Thymus (tissue), 11 donors: ENCODE results near the gene ZACN. TPM values are rescaled to one million over a fixed set of nuclear protein-coding genes. Genes with fewer than 3 reads are reported as not detected.

Experiments used
- DNase-seq, 9 donors: peaks; one replicate each; pipeline ENCODE4 v3.0.0-alpha.2; 2013; ENCODE audit warnings: low spot score in 9 of 9, low read depth in 6 of 9, missing footprints in 1 of 9
- H3K27ac ChIP-seq, 2 donors: one replicate each; pipeline ENCODE4 v1.5.1; 2013; ENCODE audit warnings: control low read depth in 1 of 2, low read depth in 1 of 2, low read length in 1 of 2, mild to moderate bottlenecking in 1 of 2, moderate library complexity in 1 of 2
- H3K27me3 ChIP-seq, 2 donors: one replicate each; pipeline ENCODE4 v1.5.1; 2013; ENCODE audit warnings: low read length in 1 of 2; ENCODE audit not compliant: control insufficient read depth in 2 of 2, insufficient read depth in 1 of 2
- H3K36me3 ChIP-seq, 2 donors: one replicate each; pipeline ENCODE4 v1.5.1; 2013; ENCODE audit warnings: low read length in 1 of 2, mild to moderate bottlenecking in 1 of 2, moderate library complexity in 1 of 2; ENCODE audit not compliant: control insufficient read depth in 2 of 2, insufficient read depth in 2 of 2
- H3K4me1 ChIP-seq, 2 donors: one replicate each; pipeline ENCODE4 v1.5.1; 2013; ENCODE audit warnings: low read length in 2 of 2; ENCODE audit not compliant: control insufficient read depth in 2 of 2, insufficient read depth in 2 of 2
- H3K4me3 ChIP-seq, 2 donors: one replicate each; pipeline ENCODE4 v1.5.1; 2013; ENCODE audit warnings: low read length in 2 of 2, control low read depth in 1 of 2, mild to moderate bottlenecking in 1 of 2
- H3K9me3 ChIP-seq, 2 donors: one replicate each; pipeline ENCODE4 v1.5.1; 2013; ENCODE audit warnings: low read length in 1 of 2, mild to moderate bottlenecking in 1 of 2; ENCODE audit not compliant: control insufficient read depth in 2 of 2, insufficient read depth in 1 of 2
- WGBS: extraction: QIAGEN DNeasy Blood & Tissue Kit; methylation state at CpG from one replicate; pipeline ENCODE4 v1.1.7; 2013; 5-methylcytosine and 5-hydroxymethylcytosine counted together
- polyA plus RNA-seq: library from polyadenylated mRNA; stranded (reverse); fragments of 200-250 nt; gene quantifications from one replicate; pipeline ENCODE4 v1.2.3, GENCODE V29; 2013
- total RNA-seq: library from RNA; stranded (reverse); fragments of 120-200 nt; gene quantifications from one replicate; pipeline ENCODE4 v1.2.4, GENCODE V29; 2013
- donor health status: healthy.

Gene ZACN
- total and polyA plus RNA-seq, 2 donors: 1.5 to 10.3 TPM

- Histone ChIP-seq H3K4me3 (peak overlapping the region; percentile 66 to 73), H3K36me3 (peaks cover 9 to 19% of the 10 kb centered on the region in 2 donors), H3K27ac (peak overlapping the region; percentile 27 to 44), H3K9me3 (peaks cover 0 to 7% of the 10 kb centered on the region in 2 donors), H3K27me3 (peaks cover 32 to 38% of the 10 kb centered on the region in 2 donors), H3K4me1 (peaks cover 14 to 27% of the 10 kb centered on the region in 2 donors)
- 26% methylated on average over 15 of the region's 15 CpGs for WGBS
- peak in 1 of 9 donors; percentile 45 for DNase-seq
These were observed 7.3 kb upstream of the ZACN start for GRCh38 chr17:76071531-76072147.

DNA sequence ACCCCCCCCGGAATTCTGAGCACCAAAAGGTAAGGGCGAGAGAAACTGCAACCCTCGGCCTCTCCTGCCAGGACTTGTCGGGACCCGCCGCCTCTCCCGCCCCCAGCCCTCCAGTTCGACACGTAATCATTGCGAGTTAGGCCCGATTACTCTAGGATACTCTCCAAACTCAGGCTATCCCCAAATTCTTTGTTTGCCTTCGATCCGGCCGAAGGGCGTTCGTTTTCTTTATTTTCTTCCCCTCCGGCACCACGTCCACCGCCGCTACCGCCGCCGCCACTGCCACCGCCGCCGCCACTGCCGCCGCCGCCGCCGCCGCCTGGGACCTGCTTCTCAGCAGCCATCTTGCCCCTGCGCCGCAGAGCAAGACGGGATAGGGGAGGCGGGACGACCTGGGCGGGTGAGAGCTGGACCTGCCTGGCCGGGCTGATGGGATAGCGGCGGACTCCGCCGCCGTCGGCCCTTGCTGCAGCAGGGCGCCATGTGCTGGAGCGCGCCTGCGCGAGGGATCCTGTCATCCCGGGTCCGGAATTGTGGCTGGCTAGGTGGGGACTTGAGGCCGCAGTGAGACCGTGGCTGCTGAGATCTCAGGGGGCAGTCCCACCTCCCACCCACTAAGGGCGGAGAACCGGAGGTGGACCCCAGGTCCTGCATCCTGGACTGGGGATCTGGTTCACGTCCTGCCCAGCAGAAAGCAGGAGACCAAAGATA is 6.7 kb upstream of the ZACN start, which contains the start of gene SRP68:
Gene SRP68 (minus strand): TSS at position 370 of the 711 bp plus-strand sequence. CDS start 26 bp downstream, at position 344.
- H3K27me3 ChIP-seq: peaks cover 38 to 45% of the 10 kb centered on the region in 2 donors
- peak within 1 kb of the TSS; percentile 27 to 44 for H3K27ac ChIP-seq
- under 1% methylated on average over 57 of the region's 57 CpGs for WGBS
- H3K4me3 ChIP-seq: peak within 1 kb of the TSS; percentile 66 to 73
- DNase-seq: peak in 8 of 9 donors; percentile 50 to 82 (median 66)
- H3K36me3 ChIP-seq: peaks cover 9 to 13% of the 10 kb centered on the region in 2 donors
- H3K4me1 ChIP-seq: peaks cover 18 to 33% of the 10 kb centered on the region in 2 donors
- H3K9me3 ChIP-seq: peaks cover 0 to 7% of the 10 kb centered on the region in 2 donors

GRCh38 chr17:76074390-76075363 is 4.3 kb upstream of the ZACN start, which contains the start of gene GALR2:
Gene GALR2 (plus strand): TSS chr17:76074781. CDS start chr17:76074884, 103 bp downstream.
- Histone ChIP-seq H3K27ac (no peak within 1 kb of the TSS), H3K36me3 (peaks cover 2 to 3% of the 10 kb centered on the region in 2 donors), H3K9me3 (peaks cover 0 to 7% of the 10 kb centered on the region in 2 donors), H3K4me3 (no peak within 1 kb of the TSS), H3K4me1 (peaks cover 24 to 57% of the 10 kb centered on the region in 2 donors), H3K27me3 (peaks cover 52 to 69% of the 10 kb centered on the region in 2 donors)
- 7% methylated on average over 92 of the region's 92 CpGs for WGBS
- no peak for DNase-seq

GRCh38 chr17:76075364-76076145 is 3.4 kb upstream of the ZACN start:
- peaks cover 55 to 78% of the 10 kb centered on the region in 2 donors for H3K27me3 ChIP-seq
- H3K36me3 ChIP-seq: no peaks in the 10 kb centered on the region
- no peak overlapping the region for H3K4me3 ChIP-seq
- H3K9me3 ChIP-seq: peaks cover 1 to 7% of the 10 kb centered on the region in 2 donors
- no peak overlapping the region for H3K27ac ChIP-seq
- 9% methylated on average over 48 of the region's 48 CpGs for WGBS
- H3K4me1 ChIP-seq: peaks cover 27 to 66% of the 10 kb centered on the region in 2 donors
- no peak for DNase-seq

GRCh38 chr17:76076146-76076764 is 2.7 kb upstream of the ZACN start:
- DNase-seq: no peak
- Histone ChIP-seq H3K27ac (no peak overlapping the region), H3K36me3 (no peaks in the 10 kb centered on the region), H3K9me3 (peaks cover 1 to 7% of the 10 kb centered on the region in 2 donors), H3K4me3 (peak overlapping the region in 1 of 2 donors; percentile 38), H3K4me1 (peaks cover 24 to 66% of the 10 kb centered on the region in 2 donors), H3K27me3 (peaks cover 55 to 79% of the 10 kb centered on the region in 2 donors)
- WGBS: 7% methylated on average over 41 of the region's 41 CpGs

DNA sequence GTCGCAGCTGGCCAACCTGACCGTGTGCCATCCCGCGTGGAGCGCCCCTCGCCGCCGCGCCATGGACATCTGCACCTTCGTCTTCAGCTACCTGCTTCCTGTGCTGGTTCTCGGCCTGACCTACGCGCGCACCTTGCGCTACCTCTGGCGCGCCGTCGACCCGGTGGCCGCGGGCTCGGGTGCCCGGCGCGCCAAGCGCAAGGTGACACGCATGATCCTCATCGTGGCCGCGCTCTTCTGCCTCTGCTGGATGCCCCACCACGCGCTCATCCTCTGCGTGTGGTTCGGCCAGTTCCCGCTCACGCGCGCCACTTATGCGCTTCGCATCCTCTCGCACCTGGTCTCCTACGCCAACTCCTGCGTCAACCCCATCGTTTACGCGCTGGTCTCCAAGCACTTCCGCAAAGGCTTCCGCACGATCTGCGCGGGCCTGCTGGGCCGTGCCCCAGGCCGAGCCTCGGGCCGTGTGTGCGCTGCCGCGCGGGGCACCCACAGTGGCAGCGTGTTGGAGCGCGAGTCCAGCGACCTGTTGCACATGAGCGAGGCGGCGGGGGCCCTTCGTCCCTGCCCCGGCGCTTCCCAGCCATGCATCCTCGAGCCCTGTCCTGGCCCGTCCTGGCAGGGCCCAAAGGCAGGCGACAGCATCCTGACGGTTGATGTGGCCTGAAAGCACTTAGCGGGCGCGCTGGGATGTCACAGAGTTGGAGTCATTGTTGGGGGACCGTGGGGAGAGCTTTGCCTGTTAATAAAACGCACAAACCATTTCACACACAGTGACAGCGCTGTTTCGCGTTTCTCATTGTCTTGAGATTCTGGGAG is 2.0 kb upstream of the ZACN start:
- 6% methylated on average over 82 of the region's 82 CpGs for WGBS
- DNase-seq: peak in 4 of 9 donors; percentile 53 to 80 (median 62)
- Histone ChIP-seq H3K9me3 (peaks cover 1 to 7% of the 10 kb centered on the region in 2 donors), H3K4me1 (peaks cover 24 to 66% of the 10 kb centered on the region in 2 donors), H3K4me3 (peak overlapping the region in 1 of 2 donors; percentile 38), H3K27ac (no peak overlapping the region), H3K36me3 (peaks cover 4 to 5% of the 10 kb centered on the region in 2 donors), H3K27me3 (peaks cover 55 to 79% of the 10 kb centered on the region in 2 donors)

DNA sequence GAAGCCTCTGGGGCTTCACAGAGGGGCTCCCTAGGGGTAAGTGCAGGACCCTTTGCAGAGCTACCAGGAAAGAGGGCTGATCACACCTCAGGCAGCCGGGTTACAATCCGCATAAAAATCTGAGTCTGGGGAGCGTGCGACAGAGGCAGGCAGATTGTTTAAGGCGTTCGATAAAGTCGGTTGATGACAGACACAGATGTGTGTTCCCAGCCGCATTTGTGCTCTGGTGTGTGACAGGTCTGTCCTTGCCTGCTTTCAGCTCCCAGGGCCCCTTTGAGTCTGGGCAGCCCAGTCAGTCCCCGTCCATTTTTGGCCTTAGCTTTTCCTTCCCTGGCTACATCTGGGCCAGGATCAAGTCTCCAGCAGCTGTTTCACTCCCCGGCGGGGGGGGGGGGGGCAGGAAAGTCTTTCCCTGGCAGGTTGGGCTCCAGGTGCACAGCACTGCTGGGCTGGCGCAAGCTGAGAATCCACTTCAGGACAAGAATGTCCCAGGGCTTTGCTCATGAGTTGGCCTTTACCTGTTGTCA is 1.3 kb upstream of the ZACN start:
- peak in 1 of 9 donors; percentile 51 for DNase-seq
- WGBS: 30% methylated on average over 12 of the region's 12 CpGs
- peaks cover 11 to 12% of the 10 kb centered on the region in 2 donors for H3K36me3 ChIP-seq
- H3K27me3 ChIP-seq: peaks cover 55 to 78% of the 10 kb centered on the region in 2 donors
- H3K27ac ChIP-seq: no peak overlapping the region
- peaks cover 1 to 7% of the 10 kb centered on the region in 2 donors for H3K9me3 ChIP-seq
- peaks cover 24 to 65% of the 10 kb centered on the region in 2 donors for H3K4me1 ChIP-seq
- H3K4me3 ChIP-seq: no peak overlapping the region
